ENCODE data around the gene CLDN12.

Gene CLDN12

GRCh38 chr7:90455163-90456030, 52.1 kb downstream of the CLDN12 start:
- peak; percentile 76 for TF ChIP-seq CTCF (conservative IDR thresholded peaks at IDR 0.05; ENCODE audit: low read length)
- TF ChIP-seq EZH2phosphoT487 (IDR thresholded peaks at IDR 0.05; ENCODE audit: borderline replicate concordance) = no peak
- no peaks in the 10 kb centered on the region for H3K9me2 ChIP-seq (replicated peaks; ENCODE audit: low read depth, low read length)
- H2AFZ ChIP-seq (ENCODE audit: low read length) = peak overlapping the region; percentile 26
- no peaks in the 10 kb centered on the region for H3K27me3 ChIP-seq (ENCODE audit: insufficient read depth, low read length, poor library complexity, severe bottlenecking)
- no peak overlapping the region for H3K4me3 ChIP-seq (ENCODE audit: low read length, poor library complexity, severe bottlenecking)
- H3K79me2 ChIP-seq (ENCODE audit: insufficient read depth, low read length) = no peaks in the 10 kb centered on the region
- H3F3A ChIP-seq (ENCODE audit: low read depth) = no peaks in the 10 kb centered on the region
- H3K4me2 ChIP-seq (ENCODE audit: low read depth, low read length, poor library complexity, severe bottlenecking) = peak overlapping the region; percentile 31
- H3K4me1 ChIP-seq (ENCODE audit: insufficient read depth, low read length, poor library complexity, severe bottlenecking) = no peaks in the 10 kb centered on the region
- no peaks in the 10 kb centered on the region for H3K36me3 ChIP-seq (ENCODE audit: insufficient read depth, low read length)
- H3K9me3 ChIP-seq (ENCODE audit: insufficient read depth, low read depth, low read length) = no peaks in the 10 kb centered on the region
- no peaks in the 10 kb centered on the region for H4K20me1 ChIP-seq (ENCODE audit: insufficient read depth, low read length, poor library complexity, severe bottlenecking)
- H3K9ac ChIP-seq (ENCODE audit: low read depth, low read length, poor library complexity, severe bottlenecking) = no peak overlapping the region

GRCh38 chr7:90458104-90458503, 54.8 kb downstream of the CLDN12 start:
- H3K79me2 ChIP-seq (ENCODE audit: insufficient read depth, low read length) = no peaks in the 10 kb centered on the region
- no peaks in the 10 kb centered on the region for H3K9me2 ChIP-seq (replicated peaks; ENCODE audit: low read depth, low read length)
- H4K20me1 ChIP-seq (ENCODE audit: insufficient read depth, low read length, poor library complexity, severe bottlenecking) = no peaks in the 10 kb centered on the region
- H3K27me3 ChIP-seq (ENCODE audit: insufficient read depth, low read length, poor library complexity, severe bottlenecking) = no peaks in the 10 kb centered on the region
- H2AFZ ChIP-seq (ENCODE audit: low read length) = no peak overlapping the region
- H3K4me3 ChIP-seq (ENCODE audit: low read length, poor library complexity, severe bottlenecking) = no peak overlapping the region
- H3K9me3 ChIP-seq (ENCODE audit: insufficient read depth, low read depth, low read length) = no peaks in the 10 kb centered on the region
- no peaks in the 10 kb centered on the region for H3K36me3 ChIP-seq (ENCODE audit: insufficient read depth, low read length)
- no peak overlapping the region for H3K4me2 ChIP-seq (ENCODE audit: low read depth, low read length, poor library complexity, severe bottlenecking)
- TF ChIP-seq EZH2phosphoT487 (IDR thresholded peaks at IDR 0.05; ENCODE audit: borderline replicate concordance) (no peak), CTCF (conservative IDR thresholded peaks at IDR 0.05; ENCODE audit: low read length) (no peak)
- peaks cover 6% of the 10 kb centered on the region for H3K4me1 ChIP-seq (ENCODE audit: insufficient read depth, low read length, poor library complexity, severe bottlenecking)
- no peaks in the 10 kb centered on the region for H3F3A ChIP-seq (ENCODE audit: low read depth)
- H3K9ac ChIP-seq (ENCODE audit: low read depth, low read length, poor library complexity, severe bottlenecking) = no peak overlapping the region

- H3K36me3 ChIP-seq (ENCODE audit: insufficient read depth, low read length) = no peaks in the 10 kb centered on the region
- no peak overlapping the region for H2AFZ ChIP-seq (ENCODE audit: low read length)
- H3K4me1 ChIP-seq (ENCODE audit: insufficient read depth, low read length, poor library complexity, severe bottlenecking) = peaks cover 8% of the 10 kb centered on the region
- peaks cover 2% of the 10 kb centered on the region; the same call in 1 of the 2 replicates for H3K9me3 ChIP-seq (ENCODE audit: insufficient read depth, low read depth, low read length)
- H4K20me1 ChIP-seq (ENCODE audit: insufficient read depth, low read length, poor library complexity, severe bottlenecking) = no peaks in the 10 kb centered on the region
- H3F3A ChIP-seq (ENCODE audit: low read depth) = no peaks in the 10 kb centered on the region
- no peak overlapping the region for H3K9ac ChIP-seq (ENCODE audit: low read depth, low read length, poor library complexity, severe bottlenecking)
- H3K9me2 ChIP-seq (replicated peaks; ENCODE audit: low read depth, low read length) = no peaks in the 10 kb centered on the region
- no peak for TF ChIP-seq CTCF (conservative IDR thresholded peaks at IDR 0.05; ENCODE audit: low read length)
- no peaks in the 10 kb centered on the region for H3K27me3 ChIP-seq (ENCODE audit: insufficient read depth, low read length, poor library complexity, severe bottlenecking)
- no peak overlapping the region for H3K4me3 ChIP-seq (ENCODE audit: low read length, poor library complexity, severe bottlenecking)
- H3K4me2 ChIP-seq (ENCODE audit: low read depth, low read length, poor library complexity, severe bottlenecking) = no peak overlapping the region
- H3K79me2 ChIP-seq (ENCODE audit: insufficient read depth, low read length) = no peaks in the 10 kb centered on the region
Observed at GRCh38 chr7:90459888-90460287, 56.6 kb downstream of the CLDN12 start.

Measured in Loucy (cell line).